Smooth muscle cell (in vitro differentiated cells): ENCODE measurements around the gene CT47B1. TPM values are rescaled to one million over a fixed set of nuclear protein-coding genes. Genes with fewer than 3 reads are reported as not detected.
"Not testable (repeated sequence)": the region's sequence is repeated elsewhere in the genome, so short reads cannot be mapped to it uniquely, and the experiment has no call there.

ENCODE experiments used
- DNase-seq: peaks from one replicate; lab custom pipeline; 2025; ENCODE audit not compliant: unreplicated experiment; lab: John Stamatoyannopoulos, UW
- H2AFZ ChIP-seq: fragments of 200-600 bp; sonication (generic); 2 replicates; pipeline ENCODE4 v1.6.0; 2016; ENCODE audit warnings: antibody characterized with exemption, low read depth, mild to moderate bottlenecking
- H3F3A ChIP-seq: fragments of 200-600 bp; sonication (generic); 2 replicates; pipeline ENCODE4 v1.6.0; 2017; ENCODE audit warnings: antibody characterized with exemption, low read depth
- H3K27ac ChIP-seq: fragments of 200-600 bp; sonication (generic); 2 replicates; pipeline ENCODE4 v1.5.1; 2016; ENCODE audit warnings: low read depth, mild to moderate bottlenecking
- H3K27me3 ChIP-seq: fragments of 200-600 bp; sonication (generic); 2 replicates; pipeline ENCODE4 v1.6.1; 2016; ENCODE audit warnings: low read depth, mild to moderate bottlenecking
- H3K36me3 ChIP-seq: fragments of 200-600 bp; sonication (generic); 2 replicates; pipeline ENCODE4 v1.5.1; 2016; ENCODE audit warnings: low read depth
- H3K4me1 ChIP-seq: fragments of 200-600 bp; sonication (generic); 2 replicates; pipeline ENCODE4 v1.5.1; 2016; ENCODE audit warnings: low read depth
- H3K4me2 ChIP-seq: fragments of 200-600 bp; sonication (generic); 2 replicates; pipeline ENCODE4 v1.6.0; 2016; ENCODE audit warnings: mild to moderate bottlenecking
- H3K4me3 ChIP-seq: fragments of 200-600 bp; sonication (generic); 2 replicates; pipeline ENCODE4 v1.5.1; 2016; ENCODE audit warnings: mild to moderate bottlenecking
- H3K79me2 ChIP-seq: fragments of 200-600 bp; sonication (generic); 2 replicates; pipeline ENCODE4 v1.6.0; 2016; ENCODE audit warnings: low read depth, mild to moderate bottlenecking
- H3K9ac ChIP-seq: fragments of 200-600 bp; sonication (generic); 2 replicates; pipeline ENCODE4 v1.6.0; 2016; ENCODE audit warnings: low read depth
- H3K9me3 ChIP-seq: fragments of 200-600 bp; sonication (generic); replicated peaks from 2 replicates; pipeline ENCODE4 v1.5.1; 2016; ENCODE audit warnings: low read depth
- H4K20me1 ChIP-seq: fragments of 200-600 bp; sonication (generic); 2 replicates; pipeline ENCODE4 v1.6.0; 2016; ENCODE audit warnings: low read depth
- CTCF ChIP-seq: fragments of 200-600 bp; sonication (generic); IDR thresholded peaks from 2 replicates; pipeline ENCODE4 v1.5.1; 2017; ENCODE audit warnings: borderline replicate concordance, mild to moderate bottlenecking, antibody characterized with exemption; ENCODE audit not compliant: insufficient read depth, poor library complexity, severe bottlenecking
- WGBS: methylation state at CpG from one replicate; pipeline ENCODE4 v1.1.7; 2016; ENCODE audit warnings: low lambda C conversion rate; 5-methylcytosine and 5-hydroxymethylcytosine counted together
- polyA plus RNA-seq: library from polyadenylated mRNA; unstranded; fragments of >200 nt; fragmentation: Nextera tagmentation; extraction: Ambion mirVana; gene quantifications from 2 replicates; pipeline ENCODE4 v1.2.1, GENCODE V29; 2016
- total RNA-seq: library from RNA; depleted of rRNA; stranded (reverse); fragments of >200 nt; gene quantifications from 2 replicates; pipeline ENCODE4 v1.2.3, GENCODE V29; 2014

CT47B1 gene
- total RNA-seq, result not detected in 2 replicates
- polyA plus RNA-seq, result not detected in 2 replicates

DNA sequence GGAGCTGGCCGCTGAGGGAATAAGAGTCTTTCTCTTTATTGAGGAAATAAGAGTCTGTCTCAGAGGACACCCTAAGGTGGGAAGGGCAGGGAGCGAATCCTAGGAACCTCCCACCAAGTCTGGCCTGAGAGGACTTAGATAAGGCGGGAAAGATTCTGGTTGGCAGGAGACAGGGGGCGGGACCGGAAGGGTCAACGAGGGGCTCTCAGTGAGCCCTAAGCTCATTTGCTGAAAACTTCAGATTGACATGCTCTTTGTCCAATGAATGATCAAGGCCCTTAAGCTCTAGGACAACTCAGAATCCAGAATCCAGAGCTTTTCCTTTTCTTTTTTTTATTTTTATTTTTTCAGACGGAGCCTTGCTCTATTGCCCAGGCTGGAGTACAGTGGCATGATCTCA, at the start of gene CT47B1:
CT47B1 (minus strand) TSS at position 101 of the 400 bp plus-strand sequence. CDS start 196 bp downstream, outside the sequence.
- H3K36me3 ChIP-seq, H3K79me2 ChIP-seq, H3K27me3 ChIP-seq, H3K9me3 ChIP-seq, DNase-seq, H3K9ac ChIP-seq, H3K4me1 ChIP-seq, H3K27ac ChIP-seq, H3K4me3 ChIP-seq, H2AFZ ChIP-seq, H4K20me1 ChIP-seq, H3F3A ChIP-seq, H3K4me2 ChIP-seq: not testable (repeated sequence)
- WGBS, result no CpG with 5 or more reads among the region's 7 CpGs

DNA sequence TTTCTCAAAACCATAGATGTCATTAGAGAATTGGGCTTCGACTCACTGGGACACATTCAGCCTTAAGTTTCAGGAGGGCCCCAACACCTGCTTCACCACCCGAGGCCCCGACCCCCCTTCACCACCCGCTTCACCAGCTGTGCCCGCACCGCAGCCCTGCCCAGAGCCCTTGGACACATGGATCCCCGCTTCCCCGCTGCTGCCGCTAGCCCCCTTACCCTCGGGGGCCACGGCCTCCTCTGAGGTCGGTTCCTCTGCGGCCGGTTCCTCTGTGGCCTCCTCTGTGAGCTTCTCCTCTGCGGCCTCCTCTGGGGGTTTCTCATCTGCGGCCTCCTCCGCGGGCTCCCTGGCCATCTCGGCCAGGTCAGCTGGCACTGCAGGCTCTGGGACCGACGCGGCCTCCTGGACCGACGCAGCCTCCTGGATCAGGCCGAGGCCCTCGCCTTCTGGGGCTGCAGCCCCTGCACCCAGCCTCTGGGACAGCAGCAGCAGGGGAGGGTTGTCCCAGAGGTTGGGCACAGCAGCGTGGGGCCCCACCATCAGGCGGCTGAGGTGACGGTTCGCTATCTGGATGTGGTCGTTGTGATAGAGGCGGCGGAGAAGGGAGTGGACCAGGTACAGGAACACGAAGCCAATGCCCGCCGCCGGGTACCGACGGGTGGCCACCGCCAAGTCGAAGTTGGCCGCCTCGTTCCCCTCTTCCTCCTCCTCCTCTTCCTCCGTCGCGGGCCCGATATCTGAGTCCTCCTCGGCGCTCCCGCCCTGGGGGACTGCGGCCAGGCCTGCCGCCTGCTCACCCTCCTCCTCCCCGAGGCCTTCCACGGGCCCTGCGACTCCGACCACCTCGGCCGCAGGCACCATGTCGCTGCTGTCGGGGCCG, 748 bp downstream of the CT47B1 start:
- no peak for DNase-seq
- no peak overlapping the region for H3K4me3 ChIP-seq
- 95% methylated on average over 30 of the region's 61 CpGs for WGBS

DNA sequence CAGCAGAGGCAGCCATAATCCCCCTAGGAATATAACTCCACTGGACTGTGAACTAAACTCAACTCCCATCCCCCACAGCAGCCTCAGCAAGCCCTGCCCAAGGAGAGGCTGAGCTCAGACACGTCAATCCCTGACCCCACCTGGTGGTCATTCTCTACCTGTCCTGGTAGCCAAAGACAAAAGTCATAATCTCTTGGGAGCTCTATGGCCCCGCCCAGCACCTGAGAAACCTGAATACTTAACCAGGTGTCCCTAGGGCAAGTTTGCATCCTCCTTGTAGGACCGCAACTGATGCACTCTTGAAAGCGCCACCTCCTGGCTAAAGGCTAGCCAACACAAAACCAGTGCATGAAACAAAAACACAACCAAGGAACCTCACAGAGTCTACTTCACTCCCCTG, 18.4 kb downstream of the CT47B1 start:
- Histone ChIP-seq H3K9ac (no peak overlapping the region), H3K4me2 (no peak overlapping the region), H4K20me1 (no peaks in the 10 kb centered on the region), H3K4me3 (no peak overlapping the region), H3K9me3 (no peaks in the 10 kb centered on the region), H3K27ac (no peak overlapping the region), H3K27me3 (no peaks in the 10 kb centered on the region), H3K79me2 (no peaks in the 10 kb centered on the region), H3K4me1 (no peaks in the 10 kb centered on the region), H3K36me3 (no peaks in the 10 kb centered on the region), H3F3A (no peaks in the 10 kb centered on the region), H2AFZ (no peak overlapping the region)
- no peak for TF ChIP-seq CTCF
- 37% methylated on average over 4 of the region's 4 CpGs for WGBS
- DNase-seq, result no peak

More for the DNA sequence above, 748 bp downstream of the CT47B1 start:
- TF ChIP-seq CTCF, result no peak
- Histone ChIP-seq H3K36me3 (no peaks in the 10 kb centered on the region), H3K4me1 (no peaks in the 10 kb centered on the region), H3K4me2 (no peak overlapping the region), H4K20me1 (no peaks in the 10 kb centered on the region), H3K27me3 (no peaks in the 10 kb centered on the region), H3K27ac (no peak overlapping the region), H3K9ac (no peak overlapping the region), H2AFZ (no peak overlapping the region), H3K9me3 (no peaks in the 10 kb centered on the region), H3F3A (no peaks in the 10 kb centered on the region), H3K79me2 (no peaks in the 10 kb centered on the region)

GRCh38 chrX:120840827-120841226, 34.8 kb downstream of the CT47B1 start:
- H2AFZ ChIP-seq, result no peak overlapping the region
- H4K20me1 ChIP-seq, result no peaks in the 10 kb centered on the region
- no peak overlapping the region for H3K4me2 ChIP-seq
- WGBS, result 42% methylated on average over 2 of the region's 2 CpGs
- H3K9me3 ChIP-seq, result no peaks in the 10 kb centered on the region
- no peak for TF ChIP-seq CTCF
- no peaks in the 10 kb centered on the region for H3K79me2 ChIP-seq
- H3K36me3 ChIP-seq, result no peaks in the 10 kb centered on the region
- no peak overlapping the region for H3K27ac ChIP-seq
- no peaks in the 10 kb centered on the region for H3F3A ChIP-seq
- no peak overlapping the region for H3K4me3 ChIP-seq
- no peaks in the 10 kb centered on the region for H3K27me3 ChIP-seq
- no peak overlapping the region for H3K9ac ChIP-seq
- H3K4me1 ChIP-seq, result no peaks in the 10 kb centered on the region
- DNase-seq, result no peak
